Heart right ventricle (tissue), 16 donors: ENCODE measurements around the gene SURF4. TPM values are rescaled to one million over a fixed set of nuclear protein-coding genes. Genes with fewer than 3 reads are reported as not detected.

Experiments used
- ATAC-seq, 8 donors: fragments of 200-7000 bp; cut with Tn5 transposase; one replicate each; pipeline ENCODE4 v1.9.1; 2020; ENCODE audit warnings: mild to moderate bottlenecking in 8 of 8, moderate library complexity in 8 of 8, moderate number of reproducible peaks in 1 of 8
- DNase-seq, 2 donors: peaks; one replicate each; pipeline ENCODE4 v3.0.0-alpha.2; 2020
- H3K27ac ChIP-seq, 10 donors: fragments of 200-600 bp; sonication (generic) in 2 of 10; one replicate each; pipeline versions ENCODE4 v1.5.0 to v1.8.0; 2020 to 2022; ENCODE audit warnings: mild to moderate bottlenecking in 3 of 10
- H3K27me3 ChIP-seq, 7 donors: fragments of 200-600 bp; one replicate each; pipeline ENCODE4 v1.8.0; 2021 to 2022; ENCODE audit warnings: mild to moderate bottlenecking in 2 of 7
- H3K36me3 ChIP-seq, 9 donors: fragments of 200-600 bp; sonication (generic) in 1 of 9; one replicate each; pipeline versions ENCODE4 v1.5.0 to v1.8.0; 2020 to 2022; ENCODE audit warnings: mild to moderate bottlenecking in 2 of 9
- H3K4me1 ChIP-seq, 9 donors: fragments of 200-600 bp; sonication (generic) in 1 of 9; one replicate each; pipeline versions ENCODE4 v1.5.0 to v1.8.0; 2020 to 2022; ENCODE audit warnings: mild to moderate bottlenecking in 4 of 9
- H3K4me3 ChIP-seq, 10 donors: fragments of 200-600 bp; sonication (generic) in 2 of 10; one replicate each; pipeline versions ENCODE4 v1.5.0 to v1.8.0; 2020 to 2022; ENCODE audit warnings: mild to moderate bottlenecking in 7 of 10, moderate library complexity in 2 of 10
- H3K9me3 ChIP-seq, 11 donors: fragments of 200-600 bp in 10 of 11; sonication (generic) in 2 of 11; one replicate each; pipeline versions ENCODE4 v1.5.0 to v1.8.0; 2013 to 2022; ENCODE audit warnings: mild to moderate bottlenecking in 2 of 11, control low read depth in 1 of 11, moderate library complexity in 1 of 11
- WGBS, 2 donors: extraction: QIAGEN DNeasy Blood & Tissue Kit; methylation state at CpG; one replicate each; pipeline ENCODE4 v1.1.7; 2013; ENCODE audit warnings: inconsistent platforms in 1 of 2; 5-methylcytosine and 5-hydroxymethylcytosine counted together
- intact Hi-C, 10 donors: fragments of 100-400 bp; cut with DNase I; formaldehyde crosslinking; loops; one replicate each; pipeline versions ENCODE4 v1.11.1 to v1.14.2; 2022
- polyA plus RNA-seq, 2 donors: library from polyadenylated mRNA; stranded (reverse); fragments of 200-250 nt; gene quantifications; one replicate each; pipeline ENCODE4 v1.2.3, GENCODE V29; 2013
- total RNA-seq, 10 donors: library from RNA; stranded (reverse); fragmentation: NEBNext Ultra II Directional in 3 of 10; extraction: Animal tissue kit (Norgen Biotek cat#: 25700) in 3 of 10; gene quantifications; one replicate each; pipeline versions ENCODE4 v1.2.1 to v1.2.4, GENCODE V29; 2021 to 2023
- TF ChIP-seq, protein P1 (sequence below), 9 donors: fragments of 200-600 bp; sonication (generic) in 2 of 9; IDR thresholded peaks; one replicate each; pipeline versions ENCODE4 v1.5.0 to v1.8.0; 2021 to 2022; ENCODE audit warnings: antibody characterized with exemption in 9 of 9, mild to moderate bottlenecking in 5 of 9, moderate library complexity in 1 of 9
- donor health status: Arrhythmogenic right ventricular cardiomyopathy.
- donor health status: ischemic (EF 13 %, LVEDD 7.1; RV severe dilation, severe dysfunction).
- donor health status: healthy with polysubstance abuse.
- donor health status: DM: no; HTN: yes; CAD: no.
- donor health status: DM: no; HTN: no; CAD: no.
- donor health status: ischemic (EF 25% LVEDD 6.9; RV normal size, moderate dysfunction).
- donor health status: ischemic (EF 25% LVEDD 5.7; RV mildly dilated, moderate dysfunction).
- donor health status: healthy.
- donor health status: DM: yes; HTN: yes; CAD: no.
- donor health status: Ischemic cardiomyopathy.
- donor health status: ischemic (EF 35%, LVEDD 5.7; RV mildly dilated, moderate dysfunction).
- donor health status: nonischemic (EF 11% LVEDD 7.7; RV severe dilation, severe dysfunction).
- donor health status: DM: yes; HTN: yes; CAD: no.
- donor health status: PGD.
- donor health status: ischemic (EF 29% LVEDD 5.4; RV normal size, mild dysfunction).
- donor health status: nonischemic (EF 23%, LVEDD 6.1; RV moderate dilation, normal function).

SURF4 gene
- total and polyA plus RNA-seq, 12 donors = 21.5 to 113 (median 64.2) TPM

DNA sequence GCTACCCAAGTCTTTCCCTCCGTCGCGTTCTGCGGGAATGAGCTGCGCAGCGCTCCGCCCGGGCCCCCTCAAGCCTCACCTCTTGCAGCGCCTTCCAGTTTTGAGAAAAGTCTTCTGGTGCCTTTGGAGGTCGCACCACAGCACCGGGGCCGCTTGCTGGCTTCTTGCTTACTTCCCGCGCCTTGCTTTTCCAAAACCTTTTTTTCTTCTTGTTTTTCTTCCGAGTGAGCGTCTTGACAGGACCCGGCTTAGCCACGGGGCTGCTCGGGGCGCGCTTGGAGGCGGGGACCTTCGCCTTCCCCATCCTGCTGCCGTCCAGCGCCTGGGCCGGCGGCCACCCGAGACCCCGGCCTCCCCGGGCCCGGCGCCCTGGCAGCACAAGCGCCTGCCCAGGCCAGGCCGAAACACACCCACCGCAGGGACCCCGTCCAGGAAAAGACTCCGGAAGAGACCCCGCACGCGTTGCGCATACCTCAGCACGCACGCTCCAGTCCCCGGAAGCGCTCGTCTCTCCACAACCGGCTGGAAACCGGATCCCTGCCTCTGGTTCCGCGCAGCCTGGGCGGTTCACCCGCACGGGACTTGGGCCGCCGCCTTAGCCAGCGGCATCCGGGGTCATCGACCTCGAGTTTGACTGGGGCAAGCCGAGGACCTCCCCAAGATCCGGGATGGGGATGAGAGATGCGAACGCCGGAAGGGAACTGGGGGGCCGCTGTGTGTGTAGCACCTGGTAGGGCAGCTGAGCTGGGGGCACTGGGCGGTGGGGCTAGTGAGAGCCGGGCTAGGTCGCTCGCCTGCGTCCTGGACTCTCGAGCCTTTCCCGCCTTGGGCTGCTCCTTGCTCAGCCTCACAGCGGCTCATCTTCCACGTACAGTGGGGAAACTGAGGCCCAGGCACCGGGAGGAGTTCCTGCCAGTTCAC, 41.9 kb upstream of the SURF4 start, which contains the start of gene REXO4:
REXO4 (minus strand) TSS at position 470 of the 921 bp plus-strand sequence; CDS start at position 304, 166 bp downstream.
- Histone ChIP-seq H3K27ac (peak within 1 kb of the TSS; percentile 35 to 93 (median 82)), H3K27me3 (no peaks in the 10 kb centered on the region), H3K4me3 (peak within 1 kb of the TSS; percentile 51 to 94 (median 82)), H3K9me3 (no peaks in the 10 kb centered on the region), H3K36me3 (peaks cover 0 to 35% (median 2%) of the 10 kb centered on the region in 9 donors), H3K4me1 (peaks cover 6 to 35% (median 19%) of the 10 kb centered on the region in 9 donors)
- intact Hi-C loops = loop anchor here in 3 of 10 donors (5.0 to 10.0 kb wide), 3 partner anchors 40 to 63 kb away; partner anchors contain the start of genes STKLD1 (in 2 of the 3), SURF4 (in 2 of the 3), CACFD1 (in 1 of the 3) and SURF1 (in 1 of the 3)
- WGBS, 2 donors = 1 to 3% methylated on average over 74 to 75 of the region's 75 CpGs
- TF ChIP-seq, protein P1, sequence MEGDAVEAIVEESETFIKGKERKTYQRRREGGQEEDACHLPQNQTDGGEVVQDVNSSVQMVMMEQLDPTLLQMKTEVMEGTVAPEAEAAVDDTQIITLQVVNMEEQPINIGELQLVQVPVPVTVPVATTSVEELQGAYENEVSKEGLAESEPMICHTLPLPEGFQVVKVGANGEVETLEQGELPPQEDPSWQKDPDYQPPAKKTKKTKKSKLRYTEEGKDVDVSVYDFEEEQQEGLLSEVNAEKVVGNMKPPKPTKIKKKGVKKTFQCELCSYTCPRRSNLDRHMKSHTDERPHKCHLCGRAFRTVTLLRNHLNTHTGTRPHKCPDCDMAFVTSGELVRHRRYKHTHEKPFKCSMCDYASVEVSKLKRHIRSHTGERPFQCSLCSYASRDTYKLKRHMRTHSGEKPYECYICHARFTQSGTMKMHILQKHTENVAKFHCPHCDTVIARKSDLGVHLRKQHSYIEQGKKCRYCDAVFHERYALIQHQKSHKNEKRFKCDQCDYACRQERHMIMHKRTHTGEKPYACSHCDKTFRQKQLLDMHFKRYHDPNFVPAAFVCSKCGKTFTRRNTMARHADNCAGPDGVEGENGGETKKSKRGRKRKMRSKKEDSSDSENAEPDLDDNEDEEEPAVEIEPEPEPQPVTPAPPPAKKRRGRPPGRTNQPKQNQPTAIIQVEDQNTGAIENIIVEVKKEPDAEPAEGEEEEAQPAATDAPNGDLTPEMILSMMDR (IDR thresholded peaks at IDR 0.05) = no peak
- peak; percentile 92 to 97 (median 96) for ATAC-seq
- peak; percentile 77 to 83 for DNase-seq

DNA sequence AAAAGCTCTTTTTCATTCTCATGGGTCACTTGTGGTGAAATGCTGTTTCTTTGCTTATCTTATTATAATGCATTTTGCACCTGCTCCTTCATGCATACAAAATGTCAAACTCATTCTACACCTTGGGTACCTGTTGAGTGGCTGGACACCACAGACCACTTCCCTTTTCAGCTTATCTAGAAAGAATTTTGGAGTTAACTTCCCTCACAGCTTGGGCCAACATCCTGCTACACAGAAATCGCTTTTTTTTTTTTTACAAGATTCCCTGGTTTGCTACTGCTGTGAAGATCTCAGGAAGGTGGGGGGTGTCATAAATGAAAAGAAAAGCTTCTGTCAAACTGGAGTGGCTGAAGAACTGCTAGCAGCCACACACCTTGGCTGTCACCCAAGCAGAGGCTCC, 39.3 kb upstream of the SURF4 start:
- Histone ChIP-seq H3K4me1 (peaks cover 6 to 35% (median 19%) of the 10 kb centered on the region in 9 donors), H3K36me3 (peaks cover 0 to 62% (median 25%) of the 10 kb centered on the region in 9 donors), H3K9me3 (no peaks in the 10 kb centered on the region), H3K27ac (no peak overlapping the region), H3K27me3 (no peaks in the 10 kb centered on the region), H3K4me3 (no peak overlapping the region)
- TF ChIP-seq, protein P1 (IDR thresholded peaks at IDR 0.05) = no peak
- WGBS, 2 donors = 72 to 77% methylated on average over 1 of the region's 1 CpG
- DNase-seq (no peak), ATAC-seq (no peak)
- intact Hi-C loops = loop anchor here in 3 of 10 donors (5.0 to 10.0 kb wide), 3 partner anchors 38 to 60 kb away; partner anchors contain the start of genes STKLD1 (in 2 of the 3), SURF4 (in 2 of the 3), CACFD1 (in 1 of the 3) and SURF1 (in 1 of the 3)

DNA sequence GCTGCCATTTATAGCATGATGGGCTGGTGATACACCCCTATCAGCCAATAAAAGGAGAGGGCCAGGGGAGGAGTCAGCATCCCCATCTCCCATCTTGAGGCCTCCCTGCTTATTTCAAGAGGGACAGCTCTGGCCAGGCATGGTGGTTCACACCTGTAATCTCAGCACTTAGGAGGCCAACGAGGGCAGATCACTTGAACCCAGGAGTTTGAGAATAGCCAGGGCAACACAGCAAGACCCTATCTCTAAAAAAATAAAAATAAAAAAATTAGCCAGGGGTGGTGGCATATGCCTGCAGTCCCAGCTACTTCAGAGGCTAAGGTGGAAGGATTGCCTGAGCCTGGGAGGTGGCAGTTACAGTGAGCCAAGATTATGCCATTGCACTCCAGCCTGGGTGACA, 32.2 kb upstream of the SURF4 start:
- 79 to 81% methylated on average over 1 of the region's 1 CpG for WGBS, 2 donors
- H3K27me3 ChIP-seq = no peaks in the 10 kb centered on the region
- DNase-seq (no peak), ATAC-seq (no peak)
- intact Hi-C loops = loop anchor here in 7 of 10 donors (5.0 to 10.0 kb wide), 4 partner anchors 79 to 319 kb away; no protein-coding TSS in a partner anchor
- TF ChIP-seq, protein P1 (IDR thresholded peaks at IDR 0.05) = no peak
- peaks cover 0 to 13% (median 0%) of the 10 kb centered on the region in 9 donors for H3K4me1 ChIP-seq
- no peaks in the 10 kb centered on the region for H3K9me3 ChIP-seq
- H3K4me3 ChIP-seq = no peak overlapping the region
- H3K27ac ChIP-seq = no peak overlapping the region
- H3K36me3 ChIP-seq = peaks cover 0 to 89% (median 53%) of the 10 kb centered on the region in 9 donors
